Right lobe of liver (tissue), 4 donors: Measurements from ENCODE around the gene SCGB1A1.

Experiments used
- POLR2A ChIP-seq: fragments of 450-650 bp; IDR thresholded peaks from one replicate; pipeline ENCODE4 v1.6.1; 2017; ENCODE audit warnings: antibody characterized with exemption, mild to moderate bottlenecking
- TF ChIP-seq, protein P1 (sequence below), 4 donors: fragments of 200-600 bp in 3 of 4; fragments of 450-650 bp in 1 of 4; IDR thresholded peaks; one replicate each; pipeline versions ENCODE4 v1.5.1 to v1.8.0; 2016 to 2022; ENCODE audit warnings: antibody characterized with exemption in 4 of 4, mild to moderate bottlenecking in 2 of 4
- donor health status: DM: no; HTN: no; CAD: no.
- donor health status: DM: no; HTN: no; CAD: no.
- donor health status: DM: no; HTN: yes; CAD: no.

DNA sequence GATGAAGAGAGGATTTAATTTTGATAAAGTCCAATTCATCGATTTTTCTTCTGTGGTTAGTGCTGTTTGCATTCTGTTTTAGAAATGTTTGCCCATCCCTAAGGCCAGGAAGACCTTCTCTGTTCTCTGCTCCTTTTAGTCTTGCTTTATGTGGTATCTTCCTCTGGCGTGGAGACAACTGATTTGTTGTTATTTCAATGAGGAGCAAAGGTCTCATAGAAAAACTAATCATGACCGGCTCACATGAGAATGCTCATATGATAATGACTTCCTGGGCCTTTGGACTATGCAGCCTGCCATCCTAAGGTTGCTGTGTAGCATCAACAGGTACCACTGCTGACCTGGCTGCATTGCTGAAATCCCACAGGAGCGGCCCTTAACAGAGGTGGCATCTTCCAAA is 19.8 kb downstream of the SCGB1A1 start:
- TF ChIP-seq, protein P1, sequence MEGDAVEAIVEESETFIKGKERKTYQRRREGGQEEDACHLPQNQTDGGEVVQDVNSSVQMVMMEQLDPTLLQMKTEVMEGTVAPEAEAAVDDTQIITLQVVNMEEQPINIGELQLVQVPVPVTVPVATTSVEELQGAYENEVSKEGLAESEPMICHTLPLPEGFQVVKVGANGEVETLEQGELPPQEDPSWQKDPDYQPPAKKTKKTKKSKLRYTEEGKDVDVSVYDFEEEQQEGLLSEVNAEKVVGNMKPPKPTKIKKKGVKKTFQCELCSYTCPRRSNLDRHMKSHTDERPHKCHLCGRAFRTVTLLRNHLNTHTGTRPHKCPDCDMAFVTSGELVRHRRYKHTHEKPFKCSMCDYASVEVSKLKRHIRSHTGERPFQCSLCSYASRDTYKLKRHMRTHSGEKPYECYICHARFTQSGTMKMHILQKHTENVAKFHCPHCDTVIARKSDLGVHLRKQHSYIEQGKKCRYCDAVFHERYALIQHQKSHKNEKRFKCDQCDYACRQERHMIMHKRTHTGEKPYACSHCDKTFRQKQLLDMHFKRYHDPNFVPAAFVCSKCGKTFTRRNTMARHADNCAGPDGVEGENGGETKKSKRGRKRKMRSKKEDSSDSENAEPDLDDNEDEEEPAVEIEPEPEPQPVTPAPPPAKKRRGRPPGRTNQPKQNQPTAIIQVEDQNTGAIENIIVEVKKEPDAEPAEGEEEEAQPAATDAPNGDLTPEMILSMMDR (IDR thresholded peaks at IDR 0.05), result no peak
- TF ChIP-seq POLR2A, result no peak
